GM21526 (cell line): Measurements from ENCODE around the gene CLGN.

ENCODE experiments used
- ATAC-seq: cut with Tn5 transposase; IDR thresholded peaks from one replicate; pipeline ENCODE4 v1.9.1; 2021; ENCODE audit warnings: moderate library complexity; ENCODE audit not compliant: unreplicated experiment, low FRiP score

The CLGN gene

DNA sequence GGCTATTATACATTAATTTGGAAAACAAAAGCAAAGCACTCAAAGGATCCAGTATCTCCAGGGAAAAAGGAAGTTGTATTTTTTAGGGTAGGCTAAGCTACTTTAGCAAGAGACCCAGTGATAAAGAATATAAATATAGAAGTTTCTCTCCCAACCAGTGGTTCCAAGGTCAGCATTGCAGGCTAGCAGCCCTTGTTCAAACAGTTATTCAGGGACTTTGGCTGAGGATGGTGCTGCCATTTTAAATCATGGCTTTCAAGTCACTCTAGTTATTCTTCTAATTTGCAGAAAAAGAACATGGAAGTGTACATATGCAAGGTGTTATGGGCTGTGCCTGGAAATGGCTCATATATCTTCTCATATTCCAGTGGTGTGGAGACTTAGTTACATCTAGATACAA lies 44.7 kb downstream of the CLGN start:
- no peak for ATAC-seq

DNA sequence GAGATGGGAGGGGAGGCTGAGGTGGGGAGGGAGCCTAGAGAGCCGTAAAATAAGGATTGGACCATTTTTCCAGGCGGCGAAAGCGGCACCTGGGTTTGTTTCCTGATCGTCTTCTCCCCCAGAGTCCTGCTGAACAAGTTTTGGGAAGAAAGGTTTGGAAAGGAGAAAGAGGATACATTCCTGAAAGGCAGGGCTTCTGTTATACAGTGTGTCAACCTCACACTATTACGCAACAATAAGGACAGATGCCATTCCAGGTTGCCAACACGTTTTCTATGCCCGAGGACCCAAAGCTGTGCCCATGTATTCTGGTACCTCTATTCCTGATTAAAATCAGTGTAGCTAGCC lies 53.3 kb downstream of the CLGN start:
- ATAC-seq = no peak

DNA sequence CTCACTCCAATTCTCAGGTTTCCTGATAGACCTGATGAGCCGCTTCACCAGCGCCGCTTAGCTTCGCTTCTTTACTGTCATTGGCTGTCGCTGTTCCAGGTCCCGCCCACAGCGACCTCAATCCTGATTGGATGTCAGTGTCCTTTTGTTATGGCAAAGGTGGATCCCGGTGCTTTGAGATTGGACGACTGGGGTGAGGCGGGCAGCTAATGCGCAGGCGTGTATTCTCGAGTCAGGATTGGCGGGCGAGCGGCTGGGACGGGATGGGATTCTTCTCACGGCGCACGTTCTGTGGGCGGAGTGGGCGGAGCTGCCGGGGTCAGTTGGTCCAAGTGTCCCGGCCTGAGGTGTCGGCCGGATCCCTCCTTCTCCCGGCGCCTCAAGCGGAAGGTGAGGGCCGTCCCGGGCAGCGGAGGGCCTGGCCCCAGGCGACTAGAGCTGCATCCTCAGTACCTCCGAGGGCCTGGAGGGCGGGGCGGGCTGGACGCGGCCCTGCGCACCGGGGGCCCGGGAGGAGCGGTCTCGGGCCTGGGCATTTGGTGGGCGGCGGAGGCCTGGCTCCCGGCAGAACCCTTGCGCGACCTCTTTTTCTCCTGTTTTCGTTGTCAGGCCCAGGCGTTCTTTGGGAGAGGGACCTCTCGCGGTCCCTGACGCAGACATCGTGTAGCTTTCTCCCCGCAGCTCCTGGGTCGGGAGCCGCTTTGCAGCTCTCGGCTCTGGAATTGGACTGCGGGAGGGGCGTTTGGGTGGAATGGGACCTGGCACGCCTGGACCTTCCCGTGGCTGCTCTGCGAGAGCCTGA lies 53.9 kb downstream of the CLGN start, which contains the start of gene SCOC:
TSS of gene SCOC (plus strand) at position 319 of the 802 bp plus-strand sequence. CDS start 5,525 bp downstream, outside the sequence.
- ATAC-seq = peak; percentile 94

- peak; percentile 67 for ATAC-seq
Measured at GRCh38 chr4:140372751-140373327, 54.6 kb downstream of the CLGN start.

DNA sequence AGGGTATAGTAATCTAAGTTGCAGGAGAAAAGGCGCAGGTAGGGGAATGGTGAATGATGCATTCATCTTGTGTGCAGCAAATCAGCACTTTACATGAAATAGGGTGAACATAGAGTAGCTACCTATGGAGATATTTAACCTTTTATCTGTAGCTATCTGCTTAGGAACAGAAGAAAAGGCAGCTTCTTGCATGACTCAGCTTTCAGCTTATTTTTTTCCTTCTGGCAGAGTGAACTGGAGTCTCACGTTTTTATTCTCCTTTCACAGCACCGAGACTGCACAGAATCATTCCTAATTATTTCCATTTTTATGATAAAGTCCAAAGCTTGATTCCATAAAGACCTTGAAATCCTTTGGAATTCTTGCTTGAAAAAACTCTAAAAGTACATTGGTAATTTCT lies 58.8 kb downstream of the CLGN start:
- no peak for ATAC-seq

GRCh38 chr4:140367738-140368137 lies 59.7 kb downstream of the CLGN start:
- no peak for ATAC-seq

- no peak for ATAC-seq
Measured at GRCh38 chr4:140363558-140363957, 63.9 kb downstream of the CLGN start.

DNA sequence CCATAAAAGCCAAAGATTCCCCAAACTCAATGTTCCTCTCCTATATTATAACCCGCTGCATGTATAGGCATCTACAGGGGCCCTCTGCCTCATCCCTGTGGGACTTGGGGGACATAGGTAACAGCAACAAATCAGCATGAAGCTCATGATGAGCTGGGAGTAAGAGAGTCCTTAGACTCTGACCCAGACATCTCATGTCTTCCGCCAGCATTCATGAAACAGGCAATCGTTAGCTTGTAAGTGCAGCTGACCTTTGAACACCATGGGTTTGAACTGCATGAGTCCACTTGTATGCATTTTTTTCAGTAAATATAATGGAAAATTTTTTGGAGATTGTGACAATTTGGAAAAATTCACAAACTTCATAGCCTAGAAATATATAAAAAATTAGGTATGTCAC lies 64.4 kb downstream of the CLGN start:
- ATAC-seq = no peak

GRCh38 chr4:140361099-140361498 lies 66.3 kb downstream of the CLGN start:
- ATAC-seq = no peak

- peak; percentile 94 for ATAC-seq
Measured at GRCh38 chr4:140359562-140360427, 67.7 kb downstream of the CLGN start.

- ATAC-seq = no peak
Measured at GRCh38 chr4:140358281-140358680, 69.2 kb downstream of the CLGN start.

- no peak for ATAC-seq
Measured at GRCh38 chr4:140357868-140358267, 69.6 kb downstream of the CLGN start.

DNA sequence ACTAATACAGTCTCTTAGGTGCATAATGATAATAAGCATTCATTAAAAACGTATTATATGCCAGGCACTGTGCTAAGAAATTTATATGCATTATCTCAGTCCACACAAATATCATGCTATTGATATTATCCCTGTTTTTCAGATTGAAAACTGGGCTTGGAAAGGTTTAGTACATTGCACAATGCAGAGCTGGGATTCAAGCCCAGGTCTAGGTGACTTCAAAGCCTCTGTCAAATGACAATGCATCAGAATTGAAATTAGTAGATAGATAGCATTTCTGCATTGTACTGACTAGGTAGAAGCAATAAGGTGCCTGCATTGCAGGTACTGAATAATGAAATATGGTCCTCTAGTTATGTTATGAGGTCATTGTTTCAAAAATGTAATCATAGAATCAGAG lies 72.2 kb downstream of the CLGN start:
- no peak for ATAC-seq

GRCh38 chr4:140353786-140354185 lies 73.7 kb downstream of the CLGN start:
- ATAC-seq = no peak

DNA sequence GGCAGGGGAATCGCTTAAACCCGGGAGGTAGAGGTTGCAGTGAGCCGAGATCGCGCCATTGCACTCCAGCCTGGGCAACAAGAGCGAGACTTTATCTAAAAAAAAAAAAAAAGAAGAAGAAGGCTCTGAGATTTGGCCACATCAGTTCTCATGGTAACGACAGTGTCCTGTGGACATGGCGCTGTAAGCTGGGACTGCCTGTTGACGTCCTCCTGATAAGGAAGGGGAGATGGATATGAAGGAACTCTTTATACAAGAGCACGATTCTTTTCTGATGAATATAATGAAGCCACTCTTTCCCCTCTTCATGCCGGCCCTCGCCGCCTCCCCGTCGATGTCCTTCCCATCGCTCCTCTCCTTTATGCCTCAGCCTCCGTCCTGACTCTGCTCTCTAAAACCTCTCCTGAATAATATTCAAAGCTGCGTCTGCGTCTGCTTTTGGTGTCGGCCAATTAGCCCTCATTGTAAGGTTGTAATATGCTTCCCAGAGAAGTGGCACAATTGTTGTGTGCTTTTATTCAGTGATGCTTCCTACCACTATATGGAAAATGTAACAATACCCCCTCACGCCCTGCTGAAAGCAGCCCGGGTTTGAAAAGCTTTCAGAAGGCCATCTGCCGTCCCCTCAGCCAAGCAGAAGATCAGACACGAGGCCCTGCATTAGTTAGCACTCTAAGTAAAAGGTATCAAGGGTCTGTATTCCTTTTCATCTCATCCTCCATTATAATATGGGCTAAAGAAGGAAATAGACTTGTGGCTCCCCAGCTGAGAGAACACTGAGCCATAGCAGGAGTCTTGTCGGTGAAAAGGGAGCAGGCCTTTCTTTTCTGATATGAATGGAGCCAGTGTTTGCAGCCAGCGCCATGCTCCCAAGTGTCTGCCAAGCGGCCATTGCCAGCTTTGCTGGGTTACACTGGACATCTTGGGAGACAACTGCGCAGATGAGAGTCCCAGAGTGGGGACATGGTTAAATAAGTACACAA lies 76.1 kb downstream of the CLGN start:
- no peak for ATAC-seq

DNA sequence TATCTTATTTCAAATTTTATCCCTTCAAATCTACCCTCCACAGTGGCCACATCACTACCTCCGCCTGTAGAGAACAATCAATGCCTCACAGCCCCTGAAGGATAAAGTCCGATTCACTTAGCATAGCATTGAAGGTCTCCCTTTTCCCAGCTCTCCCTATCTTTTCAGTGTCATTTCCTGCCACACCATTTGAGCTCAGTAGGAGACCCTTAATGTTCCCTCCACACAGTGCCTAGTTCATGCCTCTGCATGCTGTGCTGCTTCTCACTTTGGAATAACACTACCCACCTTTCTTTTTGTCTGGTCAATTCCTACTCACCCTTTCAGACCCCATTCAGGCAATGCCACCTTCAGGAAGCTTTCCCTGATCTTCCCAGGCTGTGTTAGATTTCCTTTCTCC lies 77.6 kb downstream of the CLGN start:
- ATAC-seq = no peak

DNA sequence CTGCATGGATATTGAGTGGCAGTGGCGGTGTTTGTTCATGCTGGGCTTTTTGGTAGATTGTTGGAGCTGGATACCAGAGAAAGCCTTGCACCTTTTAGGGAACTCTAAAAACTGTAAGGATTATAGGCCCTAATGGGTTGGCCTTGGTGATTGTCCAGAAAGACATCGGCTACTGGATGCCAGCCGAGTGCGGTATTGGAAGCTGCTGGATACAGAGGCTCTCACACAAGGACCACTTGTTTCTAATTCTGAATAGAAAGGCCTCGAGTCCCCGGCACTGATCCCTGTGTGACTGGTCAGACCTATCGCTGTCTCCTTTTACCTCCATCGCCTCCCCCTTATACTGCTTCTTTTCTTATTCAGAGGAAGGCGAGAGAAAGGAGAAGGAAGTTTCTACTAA lies 81.3 kb downstream of the CLGN start:
- ATAC-seq = no peak

DNA sequence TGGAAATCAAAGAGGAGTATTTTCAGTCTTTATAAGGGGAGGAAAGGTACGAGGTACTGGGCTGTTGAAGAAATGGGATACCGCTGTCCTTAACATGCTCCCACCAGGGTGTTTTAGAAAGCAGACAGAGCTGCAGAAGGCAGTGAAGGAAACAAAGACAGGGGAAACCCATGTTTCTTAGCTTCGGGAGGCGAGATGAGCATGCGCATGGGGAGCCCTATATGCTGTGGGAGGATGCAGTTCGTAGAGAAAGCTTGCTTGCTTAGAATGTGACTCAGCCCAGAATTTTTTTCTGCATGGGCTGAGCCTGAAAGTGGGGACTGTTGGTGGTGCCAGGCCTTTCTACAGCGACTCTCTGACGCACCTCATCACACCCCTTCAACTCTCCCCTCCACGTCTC lies 82.8 kb downstream of the CLGN start:
- ATAC-seq = no peak

GRCh38 chr4:140344101-140344500 lies 83.3 kb downstream of the CLGN start:
- ATAC-seq = no peak

- ATAC-seq = no peak
Measured at GRCh38 chr4:140343303-140343702, 84.1 kb downstream of the CLGN start.
